ENCODE measurements around the gene REXO2. TPM values are rescaled to one million over a fixed set of nuclear protein-coding genes. Genes with fewer than 3 reads are reported as not detected.

REXO2 gene
- total RNA-seq, 1 donor from 2014 or later, result 82.0 TPM

DNA sequence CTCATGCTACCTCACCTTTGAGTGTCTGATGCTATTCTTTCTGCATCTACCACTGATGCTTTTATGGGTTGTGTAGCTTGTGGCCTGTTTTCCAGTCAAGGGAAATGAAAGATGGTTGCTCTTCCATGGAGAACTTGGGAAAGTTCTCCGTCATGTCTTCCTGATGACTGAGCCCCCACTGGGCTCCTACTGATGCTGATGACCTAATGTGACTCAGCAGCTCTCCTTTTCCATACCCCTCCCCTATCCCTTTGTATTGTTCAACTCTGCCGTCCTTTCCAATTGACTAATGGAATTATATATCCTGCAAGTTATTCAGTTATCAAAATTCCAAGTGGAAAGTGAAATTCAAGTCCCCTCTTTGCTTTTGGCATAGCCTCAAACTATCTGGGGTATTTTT is 44.7 kb downstream of the REXO2 start:
- no peaks in the 10 kb centered on the region for H3K36me3 ChIP-seq
- H3K27me3 Mint-ChIP-seq (ENCODE audit: insufficient read depth, low read depth), result no peaks in the 10 kb centered on the region
- H3K27ac Mint-ChIP-seq, result no peak overlapping the region
- no peak overlapping the region for H3K27ac ChIP-seq
- H3K4me3 Mint-ChIP-seq, result no peak overlapping the region
- no peaks in the 10 kb centered on the region for H3K9me3 Mint-ChIP-seq
- H3K4me1 Mint-ChIP-seq, result no peaks in the 10 kb centered on the region
- H3F3A ChIP-seq (ENCODE audit: low read depth), result no peaks in the 10 kb centered on the region
- H4K20me1 ChIP-seq (ENCODE audit: low read depth), result no peaks in the 10 kb centered on the region
- no peaks in the 10 kb centered on the region for H3K79me2 ChIP-seq (ENCODE audit: low read depth)
- H3K4me3 ChIP-seq, result no peak overlapping the region
- no peak for DNase-seq (ENCODE audit: low spot score)
- peaks cover 21% of the 10 kb centered on the region for H3K4me1 ChIP-seq
- TF ChIP-seq CTCF (IDR thresholded peaks at IDR 0.05) (no peak), EZH2phosphoT487 (IDR thresholded peaks at IDR 0.05) (no peak), EZH2 (IDR thresholded peaks at IDR 0.05) (no peak)
- H2AFZ ChIP-seq (replicated peaks), result no peak overlapping the region
- H3K9ac ChIP-seq, result no peak overlapping the region
- no peak overlapping the region for H3K4me2 ChIP-seq
- H3K27me3 ChIP-seq, result no peaks in the 10 kb centered on the region
- H3K9me3 ChIP-seq (ENCODE audit: low read depth), result no peaks in the 10 kb centered on the region
- H3K36me3 Mint-ChIP-seq, result no peaks in the 10 kb centered on the region

DNA sequence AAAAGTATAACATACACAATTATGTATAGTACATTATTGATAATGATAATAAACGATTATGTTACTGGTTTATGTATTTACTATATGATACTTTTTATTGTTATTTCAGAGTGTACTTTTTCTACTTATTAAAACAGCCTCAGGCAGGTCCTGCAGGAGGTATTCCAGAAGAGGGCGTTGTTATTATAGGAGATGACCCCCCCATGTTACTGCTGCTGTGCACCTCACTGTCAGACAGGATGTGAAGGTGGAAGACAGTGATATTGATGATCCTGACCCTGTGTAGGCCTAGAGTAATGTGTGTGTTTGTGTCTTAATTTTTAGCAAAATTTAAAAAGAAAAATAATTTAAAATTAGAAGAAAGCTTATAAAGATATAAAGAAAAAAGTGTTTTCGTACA is 57.6 kb downstream of the REXO2 start:
- H3K9me3 Mint-ChIP-seq, result no peaks in the 10 kb centered on the region
- H3K27ac ChIP-seq, result no peak overlapping the region
- no peak overlapping the region for H3K9ac ChIP-seq
- no peak for DNase-seq (ENCODE audit: low spot score)
- H3K9me3 ChIP-seq (ENCODE audit: low read depth), result no peaks in the 10 kb centered on the region
- no peak overlapping the region for H3K4me2 ChIP-seq
- no peak overlapping the region for H3K4me3 ChIP-seq
- no peaks in the 10 kb centered on the region for H4K20me1 ChIP-seq (ENCODE audit: low read depth)
- H2AFZ ChIP-seq (replicated peaks), result no peak overlapping the region
- no peaks in the 10 kb centered on the region for H3K79me2 ChIP-seq (ENCODE audit: low read depth)
- no peaks in the 10 kb centered on the region for H3K4me1 ChIP-seq
- no peaks in the 10 kb centered on the region for H3K27me3 ChIP-seq
- H3K27me3 Mint-ChIP-seq (ENCODE audit: insufficient read depth, low read depth), result peaks cover 2% of the 10 kb centered on the region
- no peak overlapping the region for H3K4me3 Mint-ChIP-seq
- H3K27ac Mint-ChIP-seq, result no peak overlapping the region
- H3K36me3 Mint-ChIP-seq, result no peaks in the 10 kb centered on the region
- no peaks in the 10 kb centered on the region for H3K36me3 ChIP-seq
- no peaks in the 10 kb centered on the region for H3K4me1 Mint-ChIP-seq
- peak; percentile 8 for TF ChIP-seq CTCF (IDR thresholded peaks at IDR 0.05)
- no peak for TF ChIP-seq EZH2 (IDR thresholded peaks at IDR 0.05)
- H3F3A ChIP-seq (ENCODE audit: low read depth), result no peaks in the 10 kb centered on the region

- H3K27ac Mint-ChIP-seq, result no peak overlapping the region
- H3K4me2 ChIP-seq, result no peak overlapping the region
- no peak overlapping the region for H3K4me3 Mint-ChIP-seq
Measured at GRCh38 chr11:114499756-114500155, 60.5 kb downstream of the REXO2 start.

More at GRCh38 chr11:114499756-114500155, 60.5 kb downstream of the REXO2 start:
- no peaks in the 10 kb centered on the region for H3K27me3 ChIP-seq
- H3K4me1 ChIP-seq, result no peaks in the 10 kb centered on the region
- H4K20me1 ChIP-seq (ENCODE audit: low read depth), result no peaks in the 10 kb centered on the region
- H3K27ac ChIP-seq, result no peak overlapping the region
- no peaks in the 10 kb centered on the region for H3F3A ChIP-seq (ENCODE audit: low read depth)
- Mint-ChIP-seq H3K36me3 (no peaks in the 10 kb centered on the region), H3K4me1 (no peaks in the 10 kb centered on the region), H3K27me3 (ENCODE audit: insufficient read depth, low read depth) (peaks cover 2% of the 10 kb centered on the region), H3K9me3 (no peaks in the 10 kb centered on the region)
- no peak for DNase-seq (ENCODE audit: low spot score)
- no peaks in the 10 kb centered on the region for H3K36me3 ChIP-seq
- no peaks in the 10 kb centered on the region for H3K9me3 ChIP-seq (ENCODE audit: low read depth)
- H3K4me3 ChIP-seq, result no peak overlapping the region
- TF ChIP-seq EZH2 (IDR thresholded peaks at IDR 0.05) (no peak), CTCF (IDR thresholded peaks at IDR 0.05) (no peak), EZH2phosphoT487 (IDR thresholded peaks at IDR 0.05) (no peak)
- no peaks in the 10 kb centered on the region for H3K79me2 ChIP-seq (ENCODE audit: low read depth)
- H3K9ac ChIP-seq, result no peak overlapping the region
- no peak overlapping the region for H2AFZ ChIP-seq (replicated peaks)

Other genes with a start within 250 kb of the REXO2 start
- 1.7 TPM in 1 of 2 replicates, not detected in the other for gene NNMT, start 143.1 kb upstream of the REXO2 start, total RNA-seq (ENCODE audit: low replicate concordance)
- gene C11orf71, start 39.0 kb upstream of the REXO2 start, total RNA-seq (ENCODE audit: low replicate concordance), result 6.6 and 6.8 TPM in 2 replicates
- 44.5 and 61.1 TPM in 2 replicates for gene RBM7, start 38.8 kb upstream of the REXO2 start, total RNA-seq (ENCODE audit: low replicate concordance)
- gene NXPE1, start 120.4 kb downstream of the REXO2 start, total RNA-seq (ENCODE audit: low replicate concordance), result not detected in 2 replicates
- gene NXPE4, start 156.3 kb downstream of the REXO2 start, total RNA-seq (ENCODE audit: low replicate concordance), result not detected in 2 replicates
- gene NXPE2, start 239.1 kb downstream of the REXO2 start, total RNA-seq (ENCODE audit: low replicate concordance), result not detected in 2 replicates